H9 (cell line): ENCODE results near the gene RB1. TPM values are rescaled to one million over a fixed set of nuclear protein-coding genes. Genes with fewer than 3 reads are reported as not detected.

Experiments
- DNase-seq: peaks from one replicate; pipeline ENCODE4 v3.0.0-alpha.2; 2017
- H2AFZ ChIP-seq: one replicate; pipeline ENCODE4 v1.6.1; 2013; ENCODE audit warnings: mild to moderate bottlenecking, low read length, control low read depth, moderate library complexity
- H2AK5ac ChIP-seq: 2 replicates; pipeline ENCODE4 v1.6.1; 2013; ENCODE audit warnings: low read length, control low read depth, mixed read lengths; ENCODE audit not compliant: insufficient read length
- H2BK120ac ChIP-seq: one replicate; pipeline ENCODE4 v1.6.1; 2013; ENCODE audit warnings: low read depth, mild to moderate bottlenecking, low read length, control low read depth, inconsistent platforms; ENCODE audit not compliant: poor library complexity, severe bottlenecking
- H2BK12ac ChIP-seq: 2 replicates; pipeline ENCODE4 v1.6.1; 2013; ENCODE audit warnings: low read length, control low read depth, mixed read lengths, low read depth; ENCODE audit not compliant: insufficient read length
- H2BK15ac ChIP-seq: 2 replicates; pipeline ENCODE4 v1.6.1; 2013; ENCODE audit warnings: low read depth, low read length, control low read depth
- H2BK20ac ChIP-seq: one replicate; pipeline ENCODE4 v1.6.1; 2013; ENCODE audit warnings: low read depth, mild to moderate bottlenecking, low read length, control low read depth, inconsistent platforms; ENCODE audit not compliant: poor library complexity, severe bottlenecking
- H2BK5ac ChIP-seq: 2 replicates; pipeline ENCODE4 v1.6.1; 2013; ENCODE audit warnings: low read length, control low read depth, mixed read lengths; ENCODE audit not compliant: insufficient read length
- H3K14ac ChIP-seq: 2 replicates; pipeline ENCODE4 v1.6.1; 2013; ENCODE audit warnings: low read length, control low read depth; ENCODE audit not compliant: insufficient read depth
- H3K18ac ChIP-seq: 2 replicates; pipeline ENCODE4 v1.6.1; 2013; ENCODE audit warnings: low read depth, mild to moderate bottlenecking, mixed read lengths, low read length, control low read depth; ENCODE audit not compliant: insufficient read length
- H3K23ac ChIP-seq: 2 replicates; pipeline ENCODE4 v1.6.1; 2013; ENCODE audit warnings: low read length, control low read depth, mixed read lengths, low read depth; ENCODE audit not compliant: insufficient read length
- H3K23me2 ChIP-seq: 2 replicates; pipeline ENCODE4 v1.6.1; 2013; ENCODE audit warnings: low read depth, mild to moderate bottlenecking, mixed read lengths, low read length, control low read depth; ENCODE audit not compliant: insufficient read length, poor library complexity, severe bottlenecking
- H3K27ac ChIP-seq: 2 replicates; pipeline ENCODE4 v1.5.1; 2013; ENCODE audit warnings: low read length, control low read depth, mixed read lengths, low read depth; ENCODE audit not compliant: insufficient read length
- H3K27me3 ChIP-seq: 2 replicates; pipeline ENCODE4 v1.6.1; 2013; ENCODE audit warnings: low read length, control low read depth, inconsistent platforms; ENCODE audit not compliant: insufficient read depth
- H3K4ac ChIP-seq: 2 replicates; pipeline ENCODE4 v1.6.1; 2013; ENCODE audit warnings: low read depth, mild to moderate bottlenecking, control low read depth, inconsistent platforms, low read length, moderate library complexity
- H3K4me1 ChIP-seq: 2 replicates; pipeline ENCODE4 v1.6.1; 2013; ENCODE audit warnings: low read length, control low read depth, inconsistent platforms; ENCODE audit not compliant: insufficient read depth
- H3K4me2 ChIP-seq: 2 replicates; pipeline ENCODE4 v1.6.1; 2013; ENCODE audit warnings: low read length, control low read depth, mixed read lengths; ENCODE audit not compliant: insufficient read length, insufficient read depth
- H3K56ac ChIP-seq: 2 replicates; pipeline ENCODE4 v1.6.1; 2013; ENCODE audit warnings: low read depth, mild to moderate bottlenecking, mixed read lengths, low read length, control low read depth; ENCODE audit not compliant: insufficient read length
- H3K79me1 ChIP-seq: 2 replicates; pipeline ENCODE4 v1.6.1; 2013; ENCODE audit warnings: low read depth, mild to moderate bottlenecking, moderate library complexity, low read length, control low read depth, inconsistent platforms; ENCODE audit not compliant: insufficient read depth, poor library complexity, severe bottlenecking
- H3K79me2 ChIP-seq: 2 replicates; pipeline ENCODE4 v1.6.1; 2013; ENCODE audit warnings: low read length, control low read depth, inconsistent platforms; ENCODE audit not compliant: insufficient read depth
- H3K9ac ChIP-seq: 2 replicates; pipeline ENCODE4 v1.6.1; 2013; ENCODE audit warnings: low read length, control low read depth, mixed read lengths; ENCODE audit not compliant: insufficient read length; ENCODE audit errors: extremely low read depth
- H3K9me3 ChIP-seq: one replicate; pipeline ENCODE4 v1.6.1; 2013; ENCODE audit warnings: low read depth, low read length, inconsistent platforms; ENCODE audit not compliant: control insufficient read depth
- H3T11ph ChIP-seq: one replicate; pipeline ENCODE4 v1.6.1; 2013; ENCODE audit warnings: mild to moderate bottlenecking, low read length, control low read depth, inconsistent platforms
- H4K20me1 ChIP-seq: one replicate; pipeline ENCODE4 v1.6.1; 2013; ENCODE audit not compliant: control insufficient read depth, insufficient read length, insufficient read depth
- H4K5ac ChIP-seq: 2 replicates; pipeline ENCODE4 v1.6.1; 2013; ENCODE audit warnings: low read depth, mild to moderate bottlenecking, mixed read lengths, low read length, control low read depth; ENCODE audit not compliant: insufficient read length
- H4K8ac ChIP-seq: replicated peaks from 2 replicates; pipeline ENCODE4 v1.6.1; 2013; ENCODE audit warnings: low read length, control low read depth, mixed read lengths, low read depth; ENCODE audit not compliant: insufficient read length
- H4K91ac ChIP-seq: 2 replicates; pipeline ENCODE4 v1.6.1; 2013; ENCODE audit warnings: low read depth, mild to moderate bottlenecking, moderate library complexity, mixed read lengths, low read length, control low read depth; ENCODE audit not compliant: insufficient read length
- H3K27ac Mint-ChIP-seq, 3 experiments: 2 replicates in 2 of 3; 3 replicates in 1 of 3; pipeline ENCODE4 v1.8.0; 2020 to 2021; ENCODE audit warnings: mixed read lengths in 3 of 3, mild to moderate bottlenecking in 1 of 3, moderate library complexity in 1 of 3
- H3K27me3 Mint-ChIP-seq: 2 replicates; pipeline ENCODE4 v1.8.0; 2021; ENCODE audit warnings: low read depth, mild to moderate bottlenecking, moderate library complexity, mixed read lengths
- H3K36me3 Mint-ChIP-seq, 3 experiments: 2 replicates in 2 of 3; 3 replicates in 1 of 3; pipeline ENCODE4 v1.8.0; 2020 to 2021; ENCODE audit warnings: low read depth in 3 of 3, mixed read lengths in 3 of 3; ENCODE audit not compliant: insufficient read depth in 1 of 3
- H3K4me1 Mint-ChIP-seq, 2 experiments: 2 replicates each; pipeline ENCODE4 v1.8.0; 2020; ENCODE audit warnings: mixed read lengths in 2 of 2
- H3K4me3 Mint-ChIP-seq, 2 experiments: 2 replicates in 1 of 2; 3 replicates in 1 of 2; pipeline ENCODE4 v1.8.0; 2020 to 2021; ENCODE audit warnings: mild to moderate bottlenecking in 2 of 2, mixed read lengths in 2 of 2, moderate library complexity in 1 of 2
- H3K9me3 Mint-ChIP-seq, 2 experiments: 2 replicates in 1 of 2; 3 replicates in 1 of 2; pipeline ENCODE4 v1.8.0; 2020; ENCODE audit warnings: mild to moderate bottlenecking in 2 of 2, mixed read lengths in 2 of 2, moderate library complexity in 1 of 2
- CTCF ChIP-seq: fragments of 200-600 bp; sonication (generic); conservative IDR thresholded peaks from 3 replicates; pipeline ENCODE4 v1.8.0; 2021; ENCODE audit warnings: antibody characterized with exemption, mild to moderate bottlenecking
- WGBS: extraction: QIAGEN DNeasy Blood & Tissue Kit; methylation state at CpG from one replicate; pipeline ENCODE4 v1.1.7; 2013; ENCODE audit warnings: missing lambda C conversion rate, low lambda C conversion rate, mixed read lengths; ENCODE audit not compliant: insufficient read length; ENCODE audit errors: extremely low coverage; 5-methylcytosine and 5-hydroxymethylcytosine counted together
- total RNA-seq: library from RNA; stranded (reverse); gene quantifications from 2 replicates; pipeline ENCODE4 v1.2.1, GENCODE V29; 2021

RB1 gene
- total RNA-seq, 1 experiment from 2014 or later, result 20.5 TPM

GRCh38 chr13:48320891-48321510, 17.4 kb downstream of the RB1 start:
- Histone ChIP-seq H2BK5ac (no peak overlapping the region), H2AFZ (no peak overlapping the region), H3K23ac (no peak overlapping the region), H3K27ac (no peak overlapping the region), H4K8ac (no peak overlapping the region), H4K5ac (no peak overlapping the region), H2BK20ac (no peak overlapping the region), H3K18ac (no peak overlapping the region), H2BK12ac (no peak overlapping the region), H3K56ac (no peak overlapping the region), H4K91ac (no peak overlapping the region), H2BK120ac (no peak overlapping the region), H3T11ph (no peak overlapping the region), H2AK5ac (no peak overlapping the region), H3K79me1 (no peaks in the 10 kb centered on the region), H3K4me1 (no peaks in the 10 kb centered on the region), H4K20me1 (no peaks in the 10 kb centered on the region), H2BK15ac (no peak overlapping the region), H3K9me3 (no peaks in the 10 kb centered on the region), H3K4me2 (no peak overlapping the region), H3K9ac (no peak overlapping the region), H3K14ac (no peak overlapping the region), H3K4ac (no peak overlapping the region), H3K27me3 (no peaks in the 10 kb centered on the region), H3K79me2 (no peaks in the 10 kb centered on the region), H3K23me2 (no peaks in the 10 kb centered on the region)
- peaks cover 2 to 7% of the 10 kb centered on the region in 2 experiments; a peak in 3 of 4 replicates for H3K4me1 Mint-ChIP-seq
- H3K27me3 Mint-ChIP-seq, result no peaks in the 10 kb centered on the region; the same call in 1 of the 2 replicates
- H3K4me3 Mint-ChIP-seq, result no peak overlapping the region; a peak in 1 of 5 replicates
- DNase-seq, result no peak
- peaks cover 10 to 21% of the 10 kb centered on the region in 2 experiments for H3K9me3 Mint-ChIP-seq
- WGBS, result no CpG with 5 or more reads among the region's 35 CpGs
- no peak for TF ChIP-seq CTCF
- H3K36me3 Mint-ChIP-seq, result peaks cover 11 to 34% (median 18%) of the 10 kb centered on the region in 3 experiments
- H3K27ac Mint-ChIP-seq, result no peak overlapping the region
